ENCODE results near the gene KDM4C.

KDM4C gene

GRCh38 chr9:6811436-6811835 is 53.7 kb downstream of the KDM4C start:
- DNase-seq: no peak

- no peak for DNase-seq
Measured at GRCh38 chr9:6816581-6816980, 58.8 kb downstream of the KDM4C start.

- no peak for DNase-seq
Measured at GRCh38 chr9:6818292-6818922, 60.6 kb downstream of the KDM4C start.

GRCh38 chr9:6819112-6819511 is 61.3 kb downstream of the KDM4C start:
- no peak for DNase-seq

DNA sequence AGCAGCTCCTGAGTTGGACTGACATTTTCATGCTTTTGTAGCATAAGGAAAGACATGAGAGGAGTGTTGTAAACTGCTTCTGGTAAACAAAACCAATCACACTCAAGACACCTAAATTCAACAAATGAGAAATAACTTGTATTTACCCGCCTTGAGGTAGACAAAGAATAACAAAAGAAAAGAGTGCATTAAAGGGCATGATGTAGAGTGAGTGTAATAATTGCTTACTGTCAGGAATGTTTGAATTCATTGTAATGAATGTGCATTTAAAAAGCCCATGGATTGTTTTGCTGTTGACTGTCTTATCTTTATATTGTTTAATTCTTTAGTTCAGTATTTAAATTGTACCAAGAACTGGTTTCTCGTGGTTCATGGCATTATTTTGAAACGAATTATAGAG is 61.8 kb downstream of the KDM4C start:
- DNase-seq: no peak

- no peak for DNase-seq
Measured at GRCh38 chr9:6822696-6823095, 64.9 kb downstream of the KDM4C start.

- DNase-seq: peak; percentile 22
Measured at GRCh38 chr9:6827439-6828145, 69.8 kb downstream of the KDM4C start.

GRCh38 chr9:6829027-6829426 is 71.3 kb downstream of the KDM4C start:
- DNase-seq: no peak

DNA sequence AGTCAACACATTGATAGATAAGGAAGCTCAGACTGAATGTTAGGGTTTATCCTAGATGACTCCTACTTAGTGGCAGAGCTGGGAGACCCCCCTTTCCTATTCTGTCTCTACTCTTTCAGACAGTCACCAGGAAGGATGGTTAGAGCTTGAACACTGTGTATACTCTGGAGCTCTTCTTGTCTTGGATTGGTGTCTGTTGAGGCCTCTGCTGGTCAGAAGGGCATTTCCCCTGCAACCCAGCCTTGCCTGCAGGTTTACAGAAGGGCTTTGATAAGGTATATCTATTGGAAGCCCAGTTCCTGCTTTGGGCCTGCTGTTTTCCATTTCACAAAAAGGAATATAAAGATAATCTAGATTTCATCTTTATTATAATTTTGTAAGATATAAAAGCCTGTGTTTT is 71.8 kb downstream of the KDM4C start:
- DNase-seq: no peak

GRCh38 chr9:6833518-6834192 is 75.9 kb downstream of the KDM4C start:
- no peak for DNase-seq

DNA sequence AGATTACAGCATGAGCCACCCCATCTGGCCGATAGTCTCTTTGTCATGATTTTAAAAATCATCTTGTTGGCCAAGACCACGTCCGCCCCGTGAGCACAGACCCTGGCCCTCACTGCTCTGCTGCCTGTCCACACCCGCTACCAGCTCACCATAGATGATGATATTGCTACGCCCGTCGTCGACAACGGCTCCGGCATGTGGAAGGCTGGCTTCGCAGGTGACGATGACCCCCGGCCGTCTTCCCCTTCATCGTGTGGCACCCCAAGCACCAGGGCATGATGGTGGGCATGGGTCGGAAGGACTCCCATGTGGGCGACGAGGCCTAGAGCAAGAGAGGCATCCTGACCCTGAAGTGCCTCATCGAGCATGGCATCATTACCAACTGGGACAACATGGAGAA is 76.5 kb downstream of the KDM4C start:
- DNase-seq: no peak

GRCh38 chr9:6838158-6838557 is 80.4 kb downstream of the KDM4C start:
- DNase-seq: no peak

GRCh38 chr9:6842584-6842947 is 84.8 kb downstream of the KDM4C start:
- no peak for DNase-seq

DNA sequence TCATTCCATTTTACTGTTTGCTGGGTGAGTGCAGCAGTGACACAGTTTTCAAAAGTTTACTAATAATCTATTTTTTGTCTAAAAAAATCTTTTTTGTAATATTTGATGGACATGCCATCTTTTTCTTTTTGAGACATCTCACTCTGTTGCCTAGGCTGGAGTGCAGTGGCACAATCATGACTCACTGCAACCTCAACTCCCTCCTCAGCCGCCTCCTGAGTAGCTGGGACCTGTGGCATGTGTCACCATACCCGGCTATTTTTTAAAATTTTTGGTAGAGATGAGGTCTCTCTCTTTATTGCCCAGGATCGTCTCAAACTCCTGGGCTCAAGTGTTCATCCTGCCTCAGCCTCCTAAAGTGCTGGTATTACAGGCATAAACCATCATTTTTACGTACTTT is 86.0 kb downstream of the KDM4C start:
- no peak for DNase-seq

DNA sequence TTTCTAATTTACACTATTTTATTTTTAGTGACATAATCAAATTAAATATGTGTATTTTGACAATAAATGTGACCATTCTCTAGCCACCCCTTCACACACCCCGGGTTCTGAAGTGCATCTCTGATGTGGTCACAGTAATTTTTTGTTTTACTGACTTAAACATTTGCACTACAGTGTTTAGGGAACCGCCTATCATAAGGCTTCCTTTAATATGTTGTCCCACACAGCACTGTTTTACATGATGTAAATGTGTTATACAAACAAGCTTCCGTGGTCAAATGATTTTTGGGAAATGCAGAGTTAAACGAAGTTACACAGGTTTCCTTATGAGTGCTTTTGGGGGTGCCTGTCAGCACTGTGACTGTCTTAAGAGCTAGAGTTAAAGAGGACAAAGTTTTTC is 86.5 kb downstream of the KDM4C start:
- no peak for DNase-seq

- DNase-seq: no peak
Measured at GRCh38 chr9:6845128-6845826, 87.5 kb downstream of the KDM4C start.

DNA sequence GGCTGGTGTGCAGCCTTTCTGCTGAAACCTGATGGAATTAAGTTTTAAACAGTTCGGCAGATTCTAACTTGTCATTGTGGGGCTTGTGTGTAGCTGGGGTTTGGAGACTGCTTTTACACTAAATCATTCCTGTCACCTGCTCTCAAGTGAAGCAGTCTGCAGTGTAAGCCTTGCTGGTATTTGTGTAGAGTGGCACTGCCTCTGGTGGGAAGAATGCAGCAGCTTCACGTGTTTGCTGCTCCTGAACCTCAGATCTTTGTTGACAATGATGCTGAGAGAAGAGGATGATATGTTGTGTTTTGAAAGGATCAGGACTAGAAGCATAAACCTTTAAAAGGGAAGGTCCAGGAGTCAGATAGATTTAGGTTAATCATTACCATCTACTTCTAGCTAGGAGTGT is 88.1 kb downstream of the KDM4C start:
- DNase-seq: no peak

GRCh38 chr9:6852243-6852963 is 94.6 kb downstream of the KDM4C start:
- no peak for DNase-seq

DNA sequence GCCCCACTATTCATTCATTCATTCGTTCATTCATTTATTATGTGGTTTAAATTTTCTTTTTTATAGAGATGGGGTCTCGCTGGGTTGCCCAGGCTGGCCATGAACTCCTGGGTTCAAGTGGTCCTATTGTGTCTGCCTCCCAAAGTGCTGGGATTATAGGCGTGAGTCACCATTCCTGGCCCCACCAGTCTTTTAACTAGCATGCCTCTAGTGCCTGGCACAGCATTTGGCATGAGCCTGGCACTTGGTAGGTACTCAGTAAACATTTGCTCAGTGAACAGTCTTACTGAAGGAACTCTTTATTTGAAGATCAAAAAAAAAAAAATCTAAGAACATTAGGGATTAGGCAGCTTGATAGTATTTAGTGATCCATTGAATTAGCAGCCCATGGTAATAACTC is 98.1 kb downstream of the KDM4C start:
- DNase-seq: no peak

DNA sequence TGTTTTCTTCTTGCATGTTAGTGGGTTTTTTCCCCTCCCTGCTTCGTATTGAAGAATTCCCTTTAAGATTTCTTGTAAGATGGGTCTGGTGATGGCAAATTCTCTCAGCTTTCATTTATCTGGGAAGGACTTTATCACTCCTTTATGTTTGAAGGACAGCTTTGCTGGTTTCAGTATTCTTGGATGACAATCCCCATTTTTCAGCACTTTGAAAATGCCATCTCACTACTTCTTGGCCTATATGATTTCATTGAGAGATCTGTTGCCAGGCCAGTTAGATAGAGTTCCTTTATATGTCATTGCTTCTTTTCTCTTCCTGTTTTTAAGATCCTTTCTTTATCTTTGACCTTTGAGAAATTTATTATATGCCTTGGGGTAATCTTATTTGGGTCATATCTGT is 106.3 kb downstream of the KDM4C start:
- DNase-seq: no peak

DNA sequence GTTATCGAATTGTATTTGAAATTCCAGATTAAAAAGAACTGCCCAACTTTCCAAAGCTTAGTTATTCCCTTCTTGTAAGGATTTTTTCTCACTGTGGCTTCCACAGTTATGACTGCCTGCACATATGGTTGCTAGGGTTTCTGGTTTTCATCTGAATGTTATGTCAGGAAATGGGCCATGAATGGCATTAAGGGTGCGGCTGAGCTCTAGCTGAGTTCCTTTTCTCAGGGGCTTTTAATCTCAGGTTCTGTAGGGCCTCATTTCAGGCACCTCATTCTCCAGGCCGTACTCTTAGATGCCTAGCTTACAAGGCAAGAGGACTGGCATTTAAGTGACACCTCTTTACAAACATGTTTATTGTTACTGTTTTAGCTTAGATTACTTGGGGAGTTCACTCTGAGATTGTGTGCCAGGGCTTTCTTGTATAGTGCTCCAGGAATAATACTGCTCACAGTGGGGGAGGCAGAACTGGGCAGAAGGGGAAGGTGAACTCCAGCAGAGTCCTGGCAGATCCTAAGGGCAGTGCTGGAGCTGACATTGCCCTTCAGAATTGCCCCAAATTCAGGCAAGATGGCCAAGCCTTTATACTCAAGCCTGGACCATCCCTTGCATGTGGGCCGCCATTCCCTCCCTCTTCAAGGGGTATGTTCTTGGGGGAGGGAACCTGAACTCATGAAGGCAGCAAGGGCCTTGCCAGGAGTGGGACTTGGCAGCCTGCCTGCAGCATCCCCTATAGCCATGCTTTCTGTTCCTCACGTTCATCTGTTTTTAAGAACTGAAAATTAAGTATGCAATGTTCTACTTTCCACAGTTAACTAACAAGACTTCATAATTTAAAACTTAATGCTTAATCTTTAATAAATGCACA is 111.5 kb downstream of the KDM4C start:
- DNase-seq: no peak

- DNase-seq: no peak
Measured at GRCh38 chr9:6870149-6870548, 112.4 kb downstream of the KDM4C start.

Measured in CD4-positive, alpha-beta T cell treated with Interleukin-17A for 4 hours (primary cell).